Epithelial cell of proximal tubule (primary cell): ENCODE results near the gene MTMR11. TPM values are rescaled to one million over a fixed set of nuclear protein-coding genes. Genes with fewer than 3 reads are reported as not detected.
"Not testable (repeated sequence)": the region's sequence is repeated elsewhere in the genome, so short reads cannot be mapped to it uniquely, and the experiment has no call there.

Experiments
- DNase-seq: peaks from one replicate; pipeline ENCODE4 v3.0.0-alpha.2; 2011; ENCODE audit warnings: low read depth
- H3K4me3 ChIP-seq: 2 replicates; pipeline ENCODE4 v1.5.1; 2011; ENCODE audit warnings: low read depth, mild to moderate bottlenecking, low read length
- total RNA-seq: library from RNA; depleted of rRNA; stranded (reverse); fragments of >200 nt; gene quantifications from 2 replicates; pipeline ENCODE4 v1.2.3, GENCODE V29; 2015
- TF ChIP-seq, protein P1 (sequence below): conservative IDR thresholded peaks from 2 replicates; pipeline ENCODE4 v1.5.1; 2012; ENCODE audit warnings: low read depth, mild to moderate bottlenecking, low read length

MTMR11 gene
- total RNA-seq, 1 donor from 2014 or later: 8.9 TPM

DNA sequence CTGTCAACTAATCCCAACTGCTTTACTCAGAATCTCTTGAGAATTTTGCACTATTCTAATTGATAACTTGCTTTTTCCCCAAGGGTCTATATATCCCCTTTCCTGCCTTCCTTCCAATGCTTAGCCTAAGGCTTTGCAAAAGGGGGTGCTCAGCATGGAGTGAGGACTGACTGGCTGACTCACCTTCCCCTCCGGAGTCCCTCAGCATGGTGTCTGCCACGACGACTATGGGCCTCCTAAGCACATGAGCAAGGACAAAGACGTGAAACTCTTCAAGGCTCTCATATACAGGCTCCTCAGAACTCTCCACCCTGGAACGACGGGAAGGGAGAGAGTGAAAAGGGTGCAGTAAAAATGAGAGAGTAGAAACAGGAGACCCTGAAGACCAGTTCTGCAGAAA, 13.2 kb upstream of the MTMR11 start:
- DNase-seq: no peak
- TF ChIP-seq, protein P1, sequence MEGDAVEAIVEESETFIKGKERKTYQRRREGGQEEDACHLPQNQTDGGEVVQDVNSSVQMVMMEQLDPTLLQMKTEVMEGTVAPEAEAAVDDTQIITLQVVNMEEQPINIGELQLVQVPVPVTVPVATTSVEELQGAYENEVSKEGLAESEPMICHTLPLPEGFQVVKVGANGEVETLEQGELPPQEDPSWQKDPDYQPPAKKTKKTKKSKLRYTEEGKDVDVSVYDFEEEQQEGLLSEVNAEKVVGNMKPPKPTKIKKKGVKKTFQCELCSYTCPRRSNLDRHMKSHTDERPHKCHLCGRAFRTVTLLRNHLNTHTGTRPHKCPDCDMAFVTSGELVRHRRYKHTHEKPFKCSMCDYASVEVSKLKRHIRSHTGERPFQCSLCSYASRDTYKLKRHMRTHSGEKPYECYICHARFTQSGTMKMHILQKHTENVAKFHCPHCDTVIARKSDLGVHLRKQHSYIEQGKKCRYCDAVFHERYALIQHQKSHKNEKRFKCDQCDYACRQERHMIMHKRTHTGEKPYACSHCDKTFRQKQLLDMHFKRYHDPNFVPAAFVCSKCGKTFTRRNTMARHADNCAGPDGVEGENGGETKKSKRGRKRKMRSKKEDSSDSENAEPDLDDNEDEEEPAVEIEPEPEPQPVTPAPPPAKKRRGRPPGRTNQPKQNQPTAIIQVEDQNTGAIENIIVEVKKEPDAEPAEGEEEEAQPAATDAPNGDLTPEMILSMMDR: no peak
- H3K4me3 ChIP-seq: no peak overlapping the region

DNA sequence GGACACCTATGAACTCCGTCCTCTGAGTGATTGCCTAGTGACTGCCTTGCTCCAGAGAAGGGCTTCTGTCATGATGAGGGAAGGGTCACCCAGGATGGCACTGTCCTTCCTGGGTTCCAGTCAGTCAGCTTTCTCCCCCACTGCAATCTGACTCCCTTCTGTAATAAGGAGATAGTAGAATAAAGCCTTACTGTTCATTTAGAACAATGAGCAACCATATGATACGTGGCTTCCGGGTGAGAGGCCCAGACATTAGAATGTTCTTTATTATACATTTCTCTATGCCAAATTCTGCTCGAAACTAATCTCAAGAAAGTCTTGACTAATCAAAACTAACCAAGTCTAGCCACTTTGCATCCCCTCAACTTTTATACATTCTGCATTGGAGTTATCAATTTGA, 8.5 kb upstream of the MTMR11 start:
- H3K4me3 ChIP-seq: no peak overlapping the region
- TF ChIP-seq, protein P1: no peak
- no peak for DNase-seq

DNA sequence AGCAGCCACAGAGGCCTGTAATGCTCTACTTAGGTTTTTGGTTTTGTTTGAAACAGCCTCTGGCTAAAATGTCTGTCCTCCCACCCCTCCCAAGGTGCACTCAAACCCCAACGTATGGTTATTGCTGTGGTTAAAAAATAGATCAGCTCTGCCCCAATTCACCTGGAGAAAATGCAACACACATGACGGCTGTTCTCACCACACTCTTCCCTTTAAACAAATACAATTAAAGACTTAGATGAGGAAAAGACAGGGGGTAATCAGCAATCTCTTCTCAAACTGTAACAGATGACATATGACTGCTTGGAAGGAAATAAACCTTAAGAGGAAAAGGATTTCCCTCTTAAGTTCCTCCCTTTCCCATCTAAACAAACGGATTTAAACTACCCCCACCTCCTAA, 6.2 kb upstream of the MTMR11 start:
- TF ChIP-seq, protein P1: no peak
- no peak for DNase-seq
- no peak overlapping the region for H3K4me3 ChIP-seq

DNA sequence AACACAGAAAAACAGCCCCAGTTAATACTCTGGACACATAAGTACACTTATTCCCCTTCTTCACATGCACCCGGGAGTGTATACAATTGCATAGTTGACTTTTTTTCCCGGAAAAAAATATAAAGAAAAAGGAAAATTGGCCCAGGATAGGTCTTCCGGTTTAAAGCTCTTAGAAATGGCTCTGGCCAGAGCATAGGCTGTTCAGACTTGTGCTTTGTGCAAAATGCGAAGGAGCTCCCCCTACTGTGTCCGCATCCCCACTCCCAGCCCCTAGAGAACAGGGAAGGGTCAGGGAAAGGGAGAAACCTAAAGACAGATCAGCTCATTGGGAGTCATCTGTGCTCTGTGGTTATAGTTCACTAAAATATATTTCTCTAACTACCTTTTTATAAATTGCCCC, 5.5 kb upstream of the MTMR11 start:
- TF ChIP-seq, protein P1: no peak
- no peak overlapping the region for H3K4me3 ChIP-seq

DNA sequence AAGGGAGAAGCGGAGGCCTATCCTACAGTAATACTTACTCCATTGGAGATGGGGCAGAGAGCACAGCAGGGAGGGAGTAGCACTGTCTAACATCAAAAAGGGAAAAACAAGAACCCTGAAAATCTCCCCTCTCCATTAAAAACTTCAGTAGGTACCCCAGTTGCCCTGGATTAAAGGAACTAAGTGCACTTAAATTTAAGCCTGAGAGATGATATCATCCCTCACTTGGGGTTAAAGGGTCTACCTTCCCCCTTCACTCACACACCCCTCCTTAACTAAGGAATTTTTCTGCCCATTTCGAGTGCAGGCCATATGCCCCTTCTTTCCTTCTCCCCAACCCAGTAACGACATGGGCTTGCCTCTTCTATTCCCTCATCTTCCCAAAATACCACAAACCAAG, 3.7 kb upstream of the MTMR11 start:
- no peak for DNase-seq
- H3K4me3 ChIP-seq: no peak overlapping the region
- TF ChIP-seq, protein P1: no peak

More for the DNA sequence above, 5.5 kb upstream of the MTMR11 start:
- DNase-seq: no peak

DNA sequence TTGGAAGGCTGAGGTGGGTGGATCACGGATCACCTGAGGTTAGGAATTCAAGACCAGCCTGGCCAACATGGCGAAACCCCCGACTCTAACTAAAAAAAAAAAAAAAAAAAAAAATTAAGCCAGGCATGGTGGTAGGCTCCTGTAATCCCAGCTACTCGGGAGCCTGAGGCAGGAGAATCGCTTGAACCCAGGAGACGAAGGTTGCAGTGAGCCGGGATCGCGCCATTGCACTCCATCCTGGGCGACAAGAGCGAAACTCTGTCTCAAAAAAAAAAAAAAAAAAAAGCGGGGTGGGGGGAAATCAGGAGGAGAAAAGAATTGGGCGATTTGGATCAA, 2.0 kb upstream of the MTMR11 start:
- H3K4me3 ChIP-seq: peak overlapping the region; percentile 39
- not testable (repeated sequence) for DNase-seq

DNA sequence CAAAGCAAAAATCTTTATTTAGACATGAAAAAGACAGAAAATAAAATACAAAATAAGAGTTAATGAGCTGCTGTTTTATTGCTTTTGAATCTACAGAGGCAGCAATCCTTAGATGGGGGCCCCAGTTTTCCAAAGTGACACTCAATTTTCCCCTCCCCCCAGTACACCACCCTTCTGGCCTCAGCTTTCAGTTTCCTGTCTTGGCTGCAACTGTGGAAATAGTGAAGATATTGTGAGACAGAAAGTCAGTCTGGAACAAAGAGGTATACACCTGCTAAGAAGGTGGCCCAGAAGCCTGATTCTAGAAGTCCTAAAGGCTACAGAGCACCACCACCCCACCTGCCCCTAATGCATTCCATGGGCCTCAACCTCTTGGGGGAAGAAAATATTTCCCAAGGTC, 1.1 kb upstream of the MTMR11 start:
- no peak for DNase-seq
- no peak overlapping the region for H3K4me3 ChIP-seq
- TF ChIP-seq, protein P1: no peak
